HEK293 (cell line): ENCODE results near the gene RNF39.

Experiments
- CTCF ChIA-PET: fragments of 350-600 bp; formaldehyde crosslinking; extraction: SDS; loops from one replicate; lab custom pipeline; 2021; ENCODE audit warnings: antibody characterized with exemption; lab: Yijun Ruan, JAX
- POLR2A ChIA-PET: fragments of 300-600 bp; formaldehyde crosslinking; extraction: SDS; loops from one replicate; lab custom pipeline; 2020; ENCODE audit warnings: antibody characterized with exemption, inconsistent platforms; lab: Yijun Ruan, JAX
- H3K27ac ChIP-seq: fragments of 200-500 bp; sonication (Bioruptor generic); 2 replicates; pipeline ENCODE4 v1.5.1; 2014; ENCODE audit warnings: low read depth, low read length, control low read depth, inconsistent platforms; ENCODE audit errors: extremely low read depth
- H3K36me3 ChIP-seq, 2 experiments: fragments of 200-500 bp in 1 of 2; sonication (Bioruptor generic) in 1 of 2; 1 replicate in 1 of 2; 2 replicates in 1 of 2; pipeline ENCODE4 v1.5.1; 2014 to 2017; ENCODE audit warnings: inconsistent platforms in 2 of 2, low read length in 2 of 2; ENCODE audit not compliant: control insufficient read depth in 2 of 2, insufficient read depth in 1 of 2
- H3K4me1 ChIP-seq: fragments of 200-500 bp; sonication (Bioruptor generic); 2 replicates; pipeline ENCODE4 v1.5.1; 2014; ENCODE audit warnings: mild to moderate bottlenecking, low read length, inconsistent platforms; ENCODE audit not compliant: control insufficient read depth, insufficient read depth
- H3K4me3 ChIP-seq: 2 replicates; pipeline ENCODE4 v1.5.1; 2011; ENCODE audit warnings: low read depth, mild to moderate bottlenecking, control low read depth, low read length, moderate library complexity
- H3K9me3 ChIP-seq: fragments of 200-500 bp; sonication (Bioruptor generic); 2 replicates; pipeline ENCODE4 v1.5.1; 2014; ENCODE audit warnings: low read depth, low read length, inconsistent platforms; ENCODE audit not compliant: control insufficient read depth, insufficient read depth
- HIC1 ChIP-seq: fragments of 450-650 bp; formaldehyde crosslinking; IDR thresholded peaks from 2 replicates; pipeline ENCODE4 v1.5.1; 2016; ENCODE audit warnings: missing biosample characterization, missing genetic modification characterization
- PRDM1 ChIP-seq: fragments of 450-650 bp; formaldehyde crosslinking; IDR thresholded peaks from 2 replicates; pipeline ENCODE4; 2016; ENCODE audit warnings: missing biosample characterization, missing genetic modification characterization
- PRDM2 ChIP-seq: fragments of 450-650 bp; formaldehyde crosslinking; IDR thresholded peaks from 2 replicates; pipeline ENCODE4 v1.5.1; 2016; ENCODE audit warnings: missing biosample characterization, missing genetic modification characterization, borderline replicate concordance
- SETDB1 ChIP-seq: IDR thresholded peaks from one replicate; pipeline ENCODE4 v1.6.1; 2017; ENCODE audit warnings: mild to moderate bottlenecking, low read length, moderate library complexity, mixed read lengths; ENCODE audit not compliant: insufficient read length
- ZNF112 ChIP-seq: fragments of 450-650 bp; formaldehyde crosslinking; IDR thresholded peaks from 2 replicates; pipeline ENCODE4 v1.5.0; 2017; ENCODE audit warnings: missing biosample characterization, missing genetic modification characterization
- ZNF324 ChIP-seq: fragments of 450-650 bp; formaldehyde crosslinking; IDR thresholded peaks from 2 replicates; pipeline ENCODE4 v1.5.1; 2016; ENCODE audit warnings: missing biosample characterization, missing genetic modification characterization
- ZNF362 ChIP-seq: fragments of 450-650 bp; formaldehyde crosslinking; IDR thresholded peaks from 2 replicates; pipeline ENCODE4 v1.5.1; 2016; ENCODE audit warnings: missing biosample characterization, missing genetic modification characterization
- ZNF398 ChIP-seq: fragments of 450-650 bp; formaldehyde crosslinking; IDR thresholded peaks from 2 replicates; pipeline ENCODE4 v1.5.1; 2017; ENCODE audit warnings: missing biosample characterization, missing genetic modification characterization
- ZNF473 ChIP-seq: fragments of 450-650 bp; formaldehyde crosslinking; IDR thresholded peaks from 2 replicates; pipeline ENCODE4 v1.5.1; 2017; ENCODE audit warnings: missing biosample characterization, missing genetic modification characterization
- ZNF544 ChIP-seq: fragments of 450-650 bp; formaldehyde crosslinking; IDR thresholded peaks from 2 replicates; pipeline ENCODE4 v1.5.0; 2017; ENCODE audit warnings: missing biosample characterization, missing genetic modification characterization
- ZNF560 ChIP-seq: fragments of 450-650 bp; formaldehyde crosslinking; IDR thresholded peaks from 2 replicates; pipeline ENCODE4 v1.5.1; 2017; ENCODE audit warnings: missing biosample characterization, missing genetic modification characterization, borderline replicate concordance
- ZNF600 ChIP-seq: fragments of 450-650 bp; formaldehyde crosslinking; IDR thresholded peaks from 2 replicates; pipeline ENCODE4 v1.5.1; 2016; ENCODE audit warnings: missing biosample characterization, missing genetic modification characterization

The RNF39 gene

DNA sequence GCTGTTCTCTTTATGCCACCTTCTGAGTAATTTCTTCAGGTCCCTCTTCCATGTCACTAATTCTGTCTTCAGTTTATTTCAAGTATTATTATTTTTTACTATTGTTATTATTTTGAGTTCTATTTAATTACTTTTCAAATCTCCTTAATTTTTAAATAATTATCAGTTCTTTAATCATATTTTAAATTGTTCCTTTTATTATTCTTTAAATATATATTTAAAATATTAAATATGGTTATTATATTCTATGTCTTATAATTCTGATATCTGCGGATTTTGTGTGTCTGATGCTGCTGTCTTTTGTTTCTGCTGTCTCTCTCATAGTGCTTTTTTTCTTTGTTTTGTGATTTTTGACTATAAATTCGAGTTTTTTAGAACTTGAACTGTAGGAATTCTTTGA lies 12.3 kb downstream of the RNF39 start:
- CTCF ChIA-PET: interaction anchor here (0.7 to 1.0 kb wide), 3 partner anchors 26 to 202 kb away, joined by 3 read pairs; no protein-coding TSS in a partner anchor
- H3K4me3 ChIP-seq: no peak overlapping the region
- H3K4me1 ChIP-seq: peaks cover 10% of the 10 kb centered on the region
- H3K27ac ChIP-seq: no peak overlapping the region
- POLR2A ChIA-PET: no interaction called here
- H3K9me3 ChIP-seq: no peaks in the 10 kb centered on the region
- TF ChIP-seq ZNF600 (tag by site-specific recombination) (no peak), ZNF324 (tag by site-specific recombination) (no peak), ZNF112 (tag by site-specific recombination) (no peak), ZNF560 (no peak)
- H3K36me3 ChIP-seq: peaks cover 18 to 22% of the 10 kb centered on the region in 2 experiments; a peak in 2 of 3 replicates

- no peak overlapping the region for H3K27ac ChIP-seq
- CTCF ChIA-PET: interaction anchor here (0.9 to 2.0 kb wide), 2 partner anchors 40 to 42 kb away, joined by 3 to 7 read pairs; no protein-coding TSS in a partner anchor
- peaks cover 18 to 29% of the 10 kb centered on the region in 2 experiments; a peak in 2 of 3 replicates for H3K36me3 ChIP-seq
- H3K4me3 ChIP-seq: no peak overlapping the region; the same call in 1 of the 2 replicates
- peaks cover 7% of the 10 kb centered on the region for H3K4me1 ChIP-seq
- POLR2A ChIA-PET: interaction anchor here (0.6 to 3.4 kb wide), 3 partner anchors 31 to 668 kb away, joined by 4 to 36 read pairs (median 4); no protein-coding TSS in a partner anchor
- no peaks in the 10 kb centered on the region for H3K9me3 ChIP-seq
- TF ChIP-seq ZNF362 (peak; percentile 93), SETDB1 (peak; percentile 15), PRDM2 (no peak), ZNF544 (tag by site-specific recombination) (no peak), HIC1 (tag by site-specific recombination) (no peak), ZNF398 (no peak), ZNF473 (tag by site-specific recombination) (no peak), PRDM1 (peak; percentile 41; the same call in 1 of the 2 replicates)
Observed at GRCh38 chr6:30062471-30063178, 12.9 kb downstream of the RNF39 start.
